ENCODE measurements around the gene SIX1. TPM values are rescaled to one million over a fixed set of nuclear protein-coding genes. Genes with fewer than 3 reads are reported as not detected.

SIX1 gene
- total RNA-seq, 5 donors from 2014 or later (not counting 1 experiment from before 2014, with no cell fraction given), result 0.18 TPM; not detected in 4

- DNase-seq, result no peak
- peaks cover 14 to 29% (median 27%) of the 10 kb centered on the region in 3 donors for H3K4me1 Mint-ChIP-seq
- H3K27me3 Mint-ChIP-seq, result peaks cover 70 to 87% of the 10 kb centered on the region in 2 donors
- H3K27ac Mint-ChIP-seq, result no peak overlapping the region
- no peak overlapping the region for H3K4me3 Mint-ChIP-seq
- Histone ChIP-seq H3K4me1 (ENCODE audit: control insufficient read depth in 1 of 2, extremely low read depth in 1 of 2, insufficient read depth in 2 of 2, low read length in 2 of 2) (peaks cover 0 to 29% of the 10 kb centered on the region in 2 experiments), H3K27me3 (replicated peaks in 1 of 2; ENCODE audit: control insufficient read depth in 2 of 2, extremely low read depth in 1 of 2, insufficient read depth in 2 of 2, low read length in 1 of 2) (peaks cover 32 to 52% of the 10 kb centered on the region in 2 experiments), H3K27ac (ENCODE audit: low read length) (no peak overlapping the region), H3K9me3 (peaks cover 2% of the 10 kb centered on the region), H3K36me3 (ENCODE audit: control insufficient read depth in 2 of 2, extremely low read depth in 1 of 2, insufficient read depth in 1 of 2, low read length in 1 of 2) (no peaks in the 10 kb centered on the region), H3K4me3 (ENCODE audit: control insufficient read depth in 1 of 2, extremely low read depth in 1 of 2, low read length in 1 of 2) (no peak overlapping the region)
- H3K36me3 Mint-ChIP-seq, result no peaks in the 10 kb centered on the region
- CTCF ChIA-PET, result interaction anchor here in 1 of 2 donors (0.5 kb wide), 1 partner anchor 48 kb away, joined by 5 read pairs; no protein-coding TSS in a partner anchor
- WGBS (ENCODE audit: insufficient coverage), result no CpG with 5 or more reads among the region's 1 CpG
- no peaks in the 10 kb centered on the region for H3K9me3 Mint-ChIP-seq
- no peak for ATAC-seq (replicated peaks in 1 of 4)
- POLR2A ChIA-PET, result no interaction called here
Measured at GRCh38 chr14:60639674-60640073, 9.6 kb downstream of the SIX1 start.

GRCh38 chr14:60637479-60638315, 11.6 kb downstream of the SIX1 start:
- WGBS (ENCODE audit: insufficient coverage), result 7% methylated on average over 40 of the region's 55 CpGs
- no peak for DNase-seq
- ATAC-seq (replicated peaks in 1 of 4), result peak in 1 of 4 experiments; percentile 31
- H3K4me3 ChIP-seq (ENCODE audit: control insufficient read depth in 1 of 2, extremely low read depth in 1 of 2, low read length in 1 of 2), result no peak overlapping the region
- no peaks in the 10 kb centered on the region for H3K9me3 Mint-ChIP-seq
- H3K36me3 ChIP-seq (ENCODE audit: control insufficient read depth in 2 of 2, extremely low read depth in 1 of 2, insufficient read depth in 1 of 2, low read length in 1 of 2), result no peaks in the 10 kb centered on the region
- H3K27ac Mint-ChIP-seq, result peak overlapping the region in 1 of 2 donors; percentile 15
- no peaks in the 10 kb centered on the region for H3K36me3 Mint-ChIP-seq
- peaks cover 2% of the 10 kb centered on the region for H3K9me3 ChIP-seq
- POLR2A ChIA-PET, result no interaction called here
- peaks cover 11 to 24% (median 23%) of the 10 kb centered on the region in 3 donors for H3K4me1 Mint-ChIP-seq
- peaks cover 0 to 22% of the 10 kb centered on the region in 2 experiments for H3K4me1 ChIP-seq (ENCODE audit: control insufficient read depth in 1 of 2, extremely low read depth in 1 of 2, insufficient read depth in 2 of 2, low read length in 2 of 2)
- H3K27me3 ChIP-seq (replicated peaks in 1 of 2; ENCODE audit: control insufficient read depth in 2 of 2, extremely low read depth in 1 of 2, insufficient read depth in 2 of 2, low read length in 1 of 2), result peaks cover 28 to 41% of the 10 kb centered on the region in 2 experiments
- CTCF ChIA-PET, result interaction anchor here in 1 of 2 donors (0.6 kb wide), 1 partner anchor 898 kb away, joined by 3 read pairs; no protein-coding TSS in a partner anchor
- peaks cover 51 to 72% of the 10 kb centered on the region in 2 donors for H3K27me3 Mint-ChIP-seq
- peak overlapping the region in 2 of 3 donors; percentile 18 to 70 for H3K4me3 Mint-ChIP-seq
- no peak overlapping the region for H3K27ac ChIP-seq (ENCODE audit: low read length)

- no peak for DNase-seq
- H3K27ac Mint-ChIP-seq, result no peak overlapping the region
- ATAC-seq (replicated peaks in 1 of 4), result no peak
- H3K4me1 ChIP-seq (ENCODE audit: control insufficient read depth in 1 of 2, extremely low read depth in 1 of 2, insufficient read depth in 2 of 2, low read length in 2 of 2), result peaks cover 0 to 18% of the 10 kb centered on the region in 2 experiments
- H3K4me3 Mint-ChIP-seq, result peak overlapping the region in 1 of 3 donors; percentile 70
- H3K27ac ChIP-seq (ENCODE audit: low read length), result no peak overlapping the region
- H3K9me3 ChIP-seq, result peaks cover 2% of the 10 kb centered on the region
- H3K36me3 Mint-ChIP-seq, result no peaks in the 10 kb centered on the region
- ChIA-PET POLR2A (no interaction called here), CTCF (interaction anchor here in 1 of 2 donors (0.6 kb wide), 1 partner anchor 899 kb away, joined by 3 read pairs; no protein-coding TSS in a partner anchor)
- no peaks in the 10 kb centered on the region for H3K9me3 Mint-ChIP-seq
- H3K36me3 ChIP-seq (ENCODE audit: control insufficient read depth in 2 of 2, extremely low read depth in 1 of 2, insufficient read depth in 1 of 2, low read length in 1 of 2), result no peaks in the 10 kb centered on the region
- H3K27me3 Mint-ChIP-seq, result peaks cover 51 to 72% of the 10 kb centered on the region in 2 donors
- no peak overlapping the region for H3K4me3 ChIP-seq (ENCODE audit: control insufficient read depth in 1 of 2, extremely low read depth in 1 of 2, low read length in 1 of 2)
- peaks cover 28 to 36% of the 10 kb centered on the region in 2 experiments for H3K27me3 ChIP-seq (replicated peaks in 1 of 2; ENCODE audit: control insufficient read depth in 2 of 2, extremely low read depth in 1 of 2, insufficient read depth in 2 of 2, low read length in 1 of 2)
- H3K4me1 Mint-ChIP-seq, result peaks cover 16 to 29% (median 25%) of the 10 kb centered on the region in 3 donors
- WGBS (ENCODE audit: insufficient coverage), result 14% methylated on average over 10 of the region's 20 CpGs
Measured at GRCh38 chr14:60636879-60637478, 12.3 kb downstream of the SIX1 start.

GRCh38 chr14:60634153-60634552, 15.1 kb downstream of the SIX1 start:
- CTCF ChIA-PET, result no interaction called here
- Histone ChIP-seq H3K4me1 (ENCODE audit: control insufficient read depth in 1 of 2, extremely low read depth in 1 of 2, insufficient read depth in 2 of 2, low read length in 2 of 2) (peaks cover 0 to 14% of the 10 kb centered on the region in 2 experiments), H3K9me3 (peaks cover 2% of the 10 kb centered on the region), H3K27me3 (replicated peaks in 1 of 2; ENCODE audit: control insufficient read depth in 2 of 2, extremely low read depth in 1 of 2, insufficient read depth in 2 of 2, low read length in 1 of 2) (peaks cover 15 to 23% of the 10 kb centered on the region in 2 experiments), H3K4me3 (ENCODE audit: control insufficient read depth in 1 of 2, extremely low read depth in 1 of 2, low read length in 1 of 2) (no peak overlapping the region), H3K36me3 (ENCODE audit: control insufficient read depth in 2 of 2, extremely low read depth in 1 of 2, insufficient read depth in 1 of 2, low read length in 1 of 2) (no peaks in the 10 kb centered on the region), H3K27ac (ENCODE audit: low read length) (no peak overlapping the region)
- ATAC-seq (replicated peaks in 1 of 4) (no peak), DNase-seq (no peak)
- Mint-ChIP-seq H3K27ac (no peak overlapping the region), H3K9me3 (no peaks in the 10 kb centered on the region), H3K27me3 (peaks cover 29 to 46% of the 10 kb centered on the region in 2 donors), H3K4me3 (no peak overlapping the region), H3K4me1 (peaks cover 16 to 23% (median 22%) of the 10 kb centered on the region in 3 donors), H3K36me3 (no peaks in the 10 kb centered on the region)
- no CpG with 5 or more reads among the region's 4 CpGs for WGBS (ENCODE audit: insufficient coverage)
- POLR2A ChIA-PET, result no interaction called here

GRCh38 chr14:60632777-60633176, 16.5 kb downstream of the SIX1 start:
- peaks cover 8 to 16% (median 12%) of the 10 kb centered on the region in 3 donors for H3K4me1 Mint-ChIP-seq
- H3K27ac ChIP-seq (ENCODE audit: low read length), result no peak overlapping the region
- no CpG with 5 or more reads among the region's 2 CpGs for WGBS (ENCODE audit: insufficient coverage)
- H3K4me3 ChIP-seq (ENCODE audit: control insufficient read depth in 1 of 2, extremely low read depth in 1 of 2, low read length in 1 of 2), result no peak overlapping the region
- DNase-seq (no peak), ATAC-seq (replicated peaks in 1 of 4) (peak in 2 of 4 experiments; percentile 38 to 42)
- peaks cover 8 to 20% of the 10 kb centered on the region in 2 experiments for H3K27me3 ChIP-seq (replicated peaks in 1 of 2; ENCODE audit: control insufficient read depth in 2 of 2, extremely low read depth in 1 of 2, insufficient read depth in 2 of 2, low read length in 1 of 2)
- H3K27ac Mint-ChIP-seq, result no peak overlapping the region
- no peak overlapping the region for H3K4me3 Mint-ChIP-seq
- ChIA-PET POLR2A (interaction anchor here in 1 of 2 donors (0.6 to 0.7 kb wide), 3 partner anchors 60 to 376 kb away, joined by 3 to 4 read pairs (median 4); no protein-coding TSS in a partner anchor), CTCF (interaction anchor here in 1 of 2 donors (0.9 to 1.3 kb wide), 2 partner anchors 9 to 16 kb away, joined by 3 to 4 read pairs; no protein-coding TSS in a partner anchor)
- peaks cover 23 to 34% of the 10 kb centered on the region in 2 donors for H3K27me3 Mint-ChIP-seq
- H3K36me3 ChIP-seq (ENCODE audit: control insufficient read depth in 2 of 2, extremely low read depth in 1 of 2, insufficient read depth in 1 of 2, low read length in 1 of 2), result no peaks in the 10 kb centered on the region
- no peaks in the 10 kb centered on the region for H3K36me3 Mint-ChIP-seq
- no peaks in the 10 kb centered on the region for H3K9me3 Mint-ChIP-seq
- peaks cover 0 to 10% of the 10 kb centered on the region in 2 experiments for H3K4me1 ChIP-seq (ENCODE audit: control insufficient read depth in 1 of 2, extremely low read depth in 1 of 2, insufficient read depth in 2 of 2, low read length in 2 of 2)
- H3K9me3 ChIP-seq, result no peaks in the 10 kb centered on the region

GRCh38 chr14:60632257-60632656, 17.0 kb downstream of the SIX1 start:
- DNase-seq, result no peak
- peak in 1 of 4 experiments; percentile 32 for ATAC-seq (replicated peaks in 1 of 4)
- no peak overlapping the region for H3K4me3 Mint-ChIP-seq
- POLR2A ChIA-PET, result interaction anchor here in 1 of 2 donors (0.6 kb wide), 1 partner anchor 61 kb away, joined by 4 read pairs; no protein-coding TSS in a partner anchor
- H3K27ac Mint-ChIP-seq, result no peak overlapping the region
- Histone ChIP-seq H3K4me1 (ENCODE audit: control insufficient read depth in 1 of 2, extremely low read depth in 1 of 2, insufficient read depth in 2 of 2, low read length in 2 of 2) (peaks cover 0 to 5% of the 10 kb centered on the region in 2 experiments), H3K27me3 (replicated peaks in 1 of 2; ENCODE audit: control insufficient read depth in 2 of 2, extremely low read depth in 1 of 2, insufficient read depth in 2 of 2, low read length in 1 of 2) (peaks cover 8 to 14% of the 10 kb centered on the region in 2 experiments), H3K36me3 (ENCODE audit: control insufficient read depth in 2 of 2, extremely low read depth in 1 of 2, insufficient read depth in 1 of 2, low read length in 1 of 2) (no peaks in the 10 kb centered on the region), H3K27ac (ENCODE audit: low read length) (no peak overlapping the region), H3K9me3 (no peaks in the 10 kb centered on the region), H3K4me3 (ENCODE audit: control insufficient read depth in 1 of 2, extremely low read depth in 1 of 2, low read length in 1 of 2) (no peak overlapping the region)
- H3K27me3 Mint-ChIP-seq, result peaks cover 23 to 34% of the 10 kb centered on the region in 2 donors
- WGBS (ENCODE audit: insufficient coverage), result no CpG with 5 or more reads among the region's 3 CpGs
- CTCF ChIA-PET, result no interaction called here
- H3K36me3 Mint-ChIP-seq, result no peaks in the 10 kb centered on the region
- peaks cover 8 to 16% (median 12%) of the 10 kb centered on the region in 3 donors for H3K4me1 Mint-ChIP-seq
- no peaks in the 10 kb centered on the region for H3K9me3 Mint-ChIP-seq
